KG1 (cell line): ENCODE results near the gene CLTCL1.

ENCODE experiments used
- DNase-seq: peaks from one replicate; lab custom pipeline; 2025; lab: John Stamatoyannopoulos, UW

The CLTCL1 gene

GRCh38 chr22:19132153-19132552 is 159.4 kb downstream of the CLTCL1 start:
- DNase-seq: no peak

GRCh38 chr22:19131685-19132015 is 159.9 kb downstream of the CLTCL1 start:
- DNase-seq: no peak

- no peak for DNase-seq
Observed at GRCh38 chr22:19130959-19131684, 160.4 kb downstream of the CLTCL1 start, which contains the start of gene TSSK2. Gene TSSK2, plus strand, starts transcription at chr22:19131308. Its CDS starts 92 bp downstream, at chr22:19131400.

- no peak for DNase-seq
Observed at GRCh38 chr22:19129871-19130270, 161.6 kb downstream of the CLTCL1 start.
